ENCODE measurements around the gene TECPR1.

TECPR1 gene

DNA sequence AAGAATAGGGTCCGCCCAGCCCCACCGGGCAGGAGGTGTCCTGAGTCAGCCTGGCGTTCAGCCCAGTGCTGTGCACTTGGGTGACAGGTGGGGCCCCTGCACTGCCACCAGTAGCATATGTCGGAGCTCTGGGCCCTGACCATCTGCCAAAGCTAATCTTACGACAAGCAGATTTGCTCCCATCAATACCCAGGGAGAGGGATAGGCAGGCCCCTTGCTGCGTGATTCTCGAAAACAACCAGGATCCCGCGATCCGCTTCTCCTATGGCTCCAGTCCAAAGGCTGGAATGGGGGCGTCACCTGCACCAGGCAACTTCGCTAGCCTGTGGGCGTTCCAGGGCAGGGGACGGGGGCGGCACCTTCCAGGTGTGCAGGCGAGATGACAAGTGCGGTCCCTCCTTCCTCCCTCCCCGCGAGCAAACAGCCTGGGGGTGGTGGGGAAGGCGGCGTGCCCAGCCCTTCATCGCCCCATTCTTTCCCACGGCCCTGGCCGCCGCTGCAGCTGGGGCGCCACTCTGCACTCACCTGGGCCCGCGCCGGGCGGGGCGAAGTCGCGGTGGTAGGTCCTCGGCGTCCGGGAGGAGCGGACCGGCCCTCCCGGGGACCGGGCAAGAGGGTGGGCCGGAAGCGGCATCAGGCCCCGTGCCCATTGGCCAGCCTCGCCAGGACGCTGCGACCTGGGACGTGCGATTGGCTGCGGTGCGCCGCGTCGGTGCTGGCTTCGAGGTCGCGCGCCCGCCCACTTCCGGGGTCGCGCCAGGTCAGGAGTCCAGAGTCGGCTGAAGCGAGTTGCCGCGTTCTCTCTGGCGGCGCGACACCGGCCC, at the start of gene TECPR1:
Gene TECPR1, minus strand, starts transcription at position 632 of the 824 bp plus-strand sequence. CDS start 6,086 bp downstream, outside the sequence.
- peak; percentile 50 for DNase-seq

DNA sequence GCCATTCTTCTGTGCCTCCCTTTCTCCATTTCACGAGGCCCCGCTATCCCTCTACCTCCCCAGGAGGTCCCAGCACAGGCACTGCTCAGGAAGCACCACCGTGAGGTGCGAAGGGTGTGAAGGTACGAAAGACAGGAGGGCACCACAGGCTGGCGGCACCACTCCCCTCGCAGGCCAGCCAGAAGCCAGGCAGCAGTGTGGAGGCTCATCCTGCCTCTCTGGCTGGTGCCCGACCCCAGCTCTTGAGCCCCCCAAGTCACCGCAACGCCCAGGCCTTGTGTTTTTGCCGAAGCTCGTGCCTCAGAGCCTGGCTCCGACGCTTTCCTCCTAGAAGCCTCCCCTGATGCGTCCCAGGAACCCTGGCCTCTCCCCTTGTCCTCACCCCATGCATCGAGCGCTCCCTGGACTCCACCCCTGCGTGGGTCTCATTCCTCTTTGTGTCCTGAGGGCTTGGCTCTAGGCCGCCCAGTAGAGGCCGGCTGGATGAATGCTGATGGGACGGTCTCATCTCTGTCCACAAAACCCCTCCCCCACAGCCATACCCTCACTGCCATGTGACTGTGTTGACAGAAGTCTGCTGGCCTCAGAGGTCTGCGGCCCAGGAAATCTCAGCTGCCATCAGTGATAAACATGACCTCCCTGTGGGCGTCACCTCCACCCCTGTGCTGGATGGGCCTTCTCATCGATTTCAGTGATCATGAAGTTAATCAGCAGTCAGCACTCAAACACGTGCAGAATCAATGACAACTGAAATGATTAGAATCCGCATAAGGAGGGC, 48.8 kb upstream of the TECPR1 start:
- no peak for DNase-seq

GRCh38 chr7:98297626-98298286, 45.7 kb upstream of the TECPR1 start:
- no peak for DNase-seq

DNA sequence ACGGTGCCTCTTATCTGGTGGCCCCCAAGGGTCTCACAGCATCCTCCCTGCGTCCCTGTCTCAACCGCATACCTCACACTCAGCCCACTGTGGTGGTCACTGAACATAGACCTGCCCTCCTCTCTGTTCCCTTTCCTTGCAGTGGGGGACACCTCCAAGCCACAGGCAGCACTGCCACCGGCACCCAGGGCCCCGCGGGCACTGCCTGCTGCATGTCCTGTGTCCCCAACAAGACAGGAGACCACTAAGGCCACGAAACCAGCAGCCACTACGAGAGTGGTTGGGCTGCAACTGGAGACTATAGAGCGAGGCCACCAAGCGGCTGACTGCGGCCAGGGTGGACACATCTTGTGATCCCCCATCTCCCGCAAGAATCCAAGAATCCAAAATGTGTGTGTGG, 44.8 kb upstream of the TECPR1 start:
- DNase-seq, result no peak

- DNase-seq, result no peak
Measured at GRCh38 chr7:98295467-98296192, 43.6 kb upstream of the TECPR1 start.

- peak; percentile 11 for DNase-seq
Measured at GRCh38 chr7:98294798-98295382, 42.9 kb upstream of the TECPR1 start.

- no peak for DNase-seq
Measured at GRCh38 chr7:98294326-98294725, 42.3 kb upstream of the TECPR1 start.

DNA sequence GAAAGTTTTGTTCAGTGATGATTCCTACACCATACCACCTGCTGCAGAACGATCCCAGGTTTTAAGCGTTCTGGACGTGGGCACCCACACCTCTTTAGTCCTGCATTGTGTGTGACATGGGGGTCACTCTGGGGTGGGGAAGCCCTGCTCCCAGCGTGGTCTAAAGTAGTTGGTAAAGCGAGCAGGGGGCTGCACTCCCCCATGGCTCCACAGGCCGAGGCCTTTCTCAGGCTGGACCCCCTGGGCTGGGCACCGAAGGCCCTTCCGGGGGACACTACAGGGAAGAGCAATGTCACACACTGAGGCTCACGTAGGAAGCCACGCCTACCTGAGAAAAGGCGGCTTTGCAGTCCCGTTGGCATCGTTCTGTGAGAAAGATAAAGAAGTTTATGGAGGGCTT, 41.7 kb upstream of the TECPR1 start:
- no peak for DNase-seq

DNA sequence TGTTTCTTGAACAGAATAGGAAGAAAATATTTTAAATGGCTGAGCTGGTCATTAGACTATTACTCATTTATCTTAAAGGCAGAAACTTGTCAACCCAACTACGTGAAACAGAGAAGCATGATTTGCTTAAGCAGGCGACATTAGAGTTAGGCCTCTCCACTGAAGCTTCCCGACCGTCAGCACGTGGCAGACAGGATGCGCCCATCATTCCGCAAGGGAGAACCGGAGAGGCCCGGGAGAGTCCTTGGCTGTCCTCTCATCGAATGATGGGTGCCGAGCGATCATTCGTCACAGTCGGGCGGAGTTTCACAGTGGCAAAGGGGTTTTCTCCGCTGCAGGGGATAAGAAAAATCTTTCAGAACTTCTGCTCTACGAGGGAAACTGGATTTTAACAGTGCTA, 41.2 kb upstream of the TECPR1 start:
- no peak for DNase-seq

- no peak for DNase-seq
Measured at GRCh38 chr7:98291717-98292116, 39.7 kb upstream of the TECPR1 start.

GRCh38 chr7:98289333-98289875, 37.4 kb upstream of the TECPR1 start:
- no peak for DNase-seq

DNA sequence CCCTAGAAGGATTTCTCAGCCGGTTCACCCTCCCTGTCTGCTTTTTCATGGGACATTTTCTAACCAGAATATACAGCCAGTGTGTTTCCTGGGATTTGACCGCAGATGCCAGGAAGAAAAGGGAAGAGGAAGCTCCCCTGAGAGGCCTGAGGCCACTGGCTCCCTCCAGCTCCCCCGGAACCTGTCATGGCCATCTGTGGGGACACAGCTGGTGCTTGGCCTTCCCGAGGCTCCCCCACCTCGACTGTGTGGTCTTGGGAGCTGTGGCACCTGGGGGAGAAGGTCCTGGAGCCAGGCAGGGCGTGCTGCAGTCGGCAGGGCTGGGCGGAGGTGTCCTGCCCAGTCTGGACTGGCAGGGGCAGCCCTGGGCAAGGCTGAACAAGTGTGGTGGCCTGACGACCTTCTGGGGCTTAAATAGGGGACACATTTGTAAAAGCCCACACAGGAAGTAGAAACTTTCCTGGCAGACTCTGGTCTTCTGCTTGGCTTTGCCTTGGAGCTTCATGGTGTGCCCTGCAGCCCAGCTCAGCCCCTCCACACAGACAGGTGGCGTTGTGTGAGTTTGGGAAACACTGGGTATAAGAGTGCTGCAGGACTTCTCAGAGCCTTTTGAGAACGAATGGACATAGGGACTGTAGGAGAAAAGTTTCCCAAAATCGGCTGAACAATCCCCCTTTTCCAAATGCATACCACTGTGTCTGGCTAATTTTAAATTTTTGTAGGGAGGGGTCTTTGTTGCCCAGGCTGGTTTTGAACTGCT, 36.2 kb upstream of the TECPR1 start:
- DNase-seq, result no peak

DNA sequence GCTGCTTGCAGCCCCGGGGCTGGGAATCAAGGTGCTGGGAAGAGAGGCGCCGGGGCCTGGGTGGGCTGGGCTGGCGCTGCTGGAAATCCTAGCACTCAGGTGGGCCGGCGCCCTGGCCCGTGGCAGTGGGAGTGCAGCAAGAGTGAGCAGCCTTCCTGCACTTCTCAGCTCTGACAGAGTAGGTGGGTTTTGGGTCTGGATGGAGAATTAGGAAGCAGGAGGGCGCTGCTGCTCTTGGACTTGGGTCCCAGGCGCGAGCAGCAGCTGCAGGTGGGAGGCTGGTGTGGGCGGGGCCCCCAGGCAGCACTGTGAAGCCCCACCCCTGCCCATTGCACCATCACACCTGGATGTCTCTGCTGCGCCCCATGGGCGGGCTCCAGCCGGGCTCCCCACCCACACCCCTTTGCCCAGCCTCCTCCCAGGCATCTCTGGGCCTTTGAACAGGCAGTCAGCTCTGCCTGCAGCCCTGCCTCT, 35.5 kb upstream of the TECPR1 start:
- no peak for DNase-seq

GRCh38 chr7:98286701-98287485, 34.9 kb upstream of the TECPR1 start:
- no peak for DNase-seq

DNA sequence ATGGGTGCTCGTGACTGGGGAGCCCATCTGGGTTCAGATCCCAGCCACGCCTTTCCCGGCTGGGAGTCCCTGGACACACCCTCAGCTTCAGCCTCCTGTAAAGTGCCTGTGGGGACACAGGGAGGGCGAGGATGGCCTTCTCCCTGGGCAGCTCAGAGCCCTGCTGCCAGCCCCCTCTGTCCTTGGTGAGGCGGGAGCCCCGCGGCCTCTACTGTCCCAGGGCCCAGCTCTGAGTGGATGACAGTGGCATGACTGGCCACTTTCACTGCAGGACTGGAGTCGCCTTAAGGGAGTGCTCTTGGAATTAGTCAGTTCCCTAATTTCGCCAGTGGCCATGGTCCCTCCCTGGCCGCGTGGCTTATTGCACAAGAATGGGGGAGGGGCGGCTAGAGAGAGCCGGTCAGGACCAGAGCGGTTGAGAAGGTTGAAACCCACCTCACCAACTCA, 34.1 kb upstream of the TECPR1 start:
- DNase-seq, result no peak

DNA sequence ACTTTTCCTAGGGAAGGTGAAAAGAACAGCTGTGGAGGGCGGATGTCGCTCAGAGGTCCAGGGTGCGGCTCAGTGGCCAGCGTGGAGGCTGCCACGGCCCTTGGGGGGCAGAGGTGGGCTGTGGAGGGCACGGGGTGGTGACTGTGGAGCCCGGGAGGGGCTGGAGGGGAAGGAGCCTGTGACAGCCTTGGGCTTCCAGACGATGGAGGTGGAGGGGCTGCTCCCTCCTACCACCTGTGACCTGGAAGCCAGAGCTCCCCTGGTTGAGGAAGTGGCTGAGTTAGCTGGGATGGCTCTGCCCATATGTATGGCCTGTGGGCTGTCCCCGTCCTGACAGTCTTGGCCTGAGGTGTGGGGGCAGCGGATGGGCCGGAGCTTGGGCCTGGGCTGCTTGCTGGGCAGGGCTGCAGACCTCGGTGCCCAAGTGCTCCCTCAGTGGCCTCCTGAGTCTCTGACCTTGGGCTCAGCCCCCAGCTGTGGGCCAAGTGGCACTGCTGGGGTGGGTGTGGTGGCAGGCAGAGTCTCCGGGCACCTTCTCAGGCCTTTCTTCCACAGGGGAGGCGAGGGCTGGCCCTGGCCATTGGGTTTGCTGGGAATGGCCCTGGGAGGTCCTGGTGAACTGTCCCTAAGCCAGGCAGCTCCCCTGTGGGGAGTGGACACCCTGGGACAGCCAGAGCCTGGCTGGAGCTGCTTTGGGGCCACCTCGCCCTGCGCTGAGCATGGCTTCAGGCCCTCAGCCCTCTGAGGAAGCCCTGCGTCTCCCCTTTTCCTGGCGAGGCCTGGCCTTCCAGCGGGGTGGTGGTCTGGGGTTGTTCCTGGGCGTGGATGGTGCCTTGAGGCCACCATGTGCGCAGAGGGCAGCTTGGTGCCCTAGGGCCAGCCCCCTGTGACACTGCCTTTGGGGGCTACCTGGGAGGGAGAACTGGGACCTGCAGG, 33.4 kb upstream of the TECPR1 start:
- no peak for DNase-seq

GRCh38 chr7:98284335-98285036, 32.5 kb upstream of the TECPR1 start:
- no peak for DNase-seq

DNA sequence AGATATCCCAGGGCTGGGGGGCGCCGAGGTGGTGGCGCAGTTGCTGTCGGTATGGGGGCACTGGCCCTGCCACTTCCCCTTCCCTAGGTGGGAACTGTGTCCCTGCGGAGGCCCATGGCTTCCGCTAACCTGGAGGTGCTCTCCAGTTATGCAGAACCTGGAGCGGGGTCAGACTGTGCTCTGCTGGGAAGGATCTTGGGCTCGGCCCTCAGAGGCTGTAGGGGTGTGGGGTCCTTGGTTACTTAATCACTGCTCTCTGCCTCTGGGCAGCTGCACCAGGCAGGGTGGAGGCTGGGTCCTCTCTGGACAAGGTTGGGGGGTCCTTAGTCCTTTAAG, 31.8 kb upstream of the TECPR1 start:
- DNase-seq, result no peak
